Spleen (tissue), 7 donors: Measurements from ENCODE around the gene PRDX1.

Source experiments
- POLR2A ChIP-seq, 3 donors: fragments of 450-650 bp; IDR thresholded peaks; one replicate each; pipeline ENCODE4 v1.5.1; 2017; ENCODE audit warnings: antibody characterized with exemption in 3 of 3, mild to moderate bottlenecking in 1 of 3
- POLR2AphosphoS5 ChIP-seq, 3 donors: sonication (generic); formaldehyde crosslinking; IDR thresholded peaks; one replicate each; pipeline ENCODE4 v1.5.1; 2017; ENCODE audit warnings: antibody characterized with exemption in 3 of 3
- TF ChIP-seq, protein P1 (sequence below), 11 experiments: fragments of 200-600 bp in 7 of 11; fragments of 450-650 bp in 4 of 11; sonication (generic) in 4 of 11; IDR thresholded peaks in 8 of 11; conservative IDR thresholded peaks in 3 of 11; 1 replicate in 7 of 11; 2 replicates in 4 of 11; pipeline versions ENCODE4 v1.4.0 to v1.8.0; 2016 to 2021; ENCODE audit warnings: antibody characterized with exemption in 11 of 11, inconsistent platforms in 4 of 11, mild to moderate bottlenecking in 1 of 11
- donor health status: DM: no; HTN: no; CAD: no; lungs with moderate emphysema.
- donor health status: DM: no; HTN: no; CAD: no.
- donor health status: DM: no; HTN: no; CAD: no.

DNA sequence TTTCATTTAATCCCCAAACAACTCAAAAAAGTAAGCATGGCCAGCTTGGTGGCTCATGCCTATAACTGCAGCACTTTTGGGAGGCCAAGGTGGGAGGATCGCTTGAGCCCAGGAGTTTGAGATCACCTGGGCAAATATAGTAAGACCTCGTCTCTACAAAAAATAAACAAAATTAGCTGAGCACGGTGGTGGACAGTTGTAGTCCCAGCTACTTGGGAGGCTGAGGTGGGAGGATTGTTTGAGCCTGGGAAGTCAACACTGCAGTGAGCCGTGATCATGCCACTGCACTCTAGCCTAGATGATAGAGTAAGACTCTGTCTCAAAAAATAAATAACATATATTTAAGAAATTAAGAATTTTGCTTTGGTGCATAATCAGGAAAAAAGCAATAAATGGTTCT, 22.8 kb upstream of the PRDX1 start:
- TF ChIP-seq POLR2A (IDR thresholded peaks at IDR 0.05) = no peak
- TF ChIP-seq, protein P1, sequence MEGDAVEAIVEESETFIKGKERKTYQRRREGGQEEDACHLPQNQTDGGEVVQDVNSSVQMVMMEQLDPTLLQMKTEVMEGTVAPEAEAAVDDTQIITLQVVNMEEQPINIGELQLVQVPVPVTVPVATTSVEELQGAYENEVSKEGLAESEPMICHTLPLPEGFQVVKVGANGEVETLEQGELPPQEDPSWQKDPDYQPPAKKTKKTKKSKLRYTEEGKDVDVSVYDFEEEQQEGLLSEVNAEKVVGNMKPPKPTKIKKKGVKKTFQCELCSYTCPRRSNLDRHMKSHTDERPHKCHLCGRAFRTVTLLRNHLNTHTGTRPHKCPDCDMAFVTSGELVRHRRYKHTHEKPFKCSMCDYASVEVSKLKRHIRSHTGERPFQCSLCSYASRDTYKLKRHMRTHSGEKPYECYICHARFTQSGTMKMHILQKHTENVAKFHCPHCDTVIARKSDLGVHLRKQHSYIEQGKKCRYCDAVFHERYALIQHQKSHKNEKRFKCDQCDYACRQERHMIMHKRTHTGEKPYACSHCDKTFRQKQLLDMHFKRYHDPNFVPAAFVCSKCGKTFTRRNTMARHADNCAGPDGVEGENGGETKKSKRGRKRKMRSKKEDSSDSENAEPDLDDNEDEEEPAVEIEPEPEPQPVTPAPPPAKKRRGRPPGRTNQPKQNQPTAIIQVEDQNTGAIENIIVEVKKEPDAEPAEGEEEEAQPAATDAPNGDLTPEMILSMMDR (IDR thresholded peaks at IDR 0.05 in 8 of 11, conservative IDR thresholded peaks at IDR 0.05 in 3 of 11) = no peak
- TF ChIP-seq POLR2AphosphoS5 (IDR thresholded peaks at IDR 0.05) = no peak
